SU-DHL-6 (cell line): Measurements from ENCODE around the gene RB1.

ENCODE experiments used
- EZH2phosphoT487 ChIP-seq: fragments of 200-600 bp; sonication (generic), shearing (Covaris generic); conservative IDR thresholded peaks from 2 replicates; pipeline ENCODE4 v1.6.1; 2018; ENCODE audit warnings: mild to moderate bottlenecking, antibody characterized with exemption, low read length, moderate library complexity, mixed read lengths
- TF ChIP-seq, protein P1 (sequence below): fragments of 200-600 bp; sonication (generic); IDR thresholded peaks from one replicate; pipeline ENCODE4 v1.5.1; 2017; ENCODE audit warnings: antibody characterized with exemption, mild to moderate bottlenecking, low read length, moderate library complexity; ENCODE audit not compliant: insufficient read depth, poor library complexity, severe bottlenecking

DNA sequence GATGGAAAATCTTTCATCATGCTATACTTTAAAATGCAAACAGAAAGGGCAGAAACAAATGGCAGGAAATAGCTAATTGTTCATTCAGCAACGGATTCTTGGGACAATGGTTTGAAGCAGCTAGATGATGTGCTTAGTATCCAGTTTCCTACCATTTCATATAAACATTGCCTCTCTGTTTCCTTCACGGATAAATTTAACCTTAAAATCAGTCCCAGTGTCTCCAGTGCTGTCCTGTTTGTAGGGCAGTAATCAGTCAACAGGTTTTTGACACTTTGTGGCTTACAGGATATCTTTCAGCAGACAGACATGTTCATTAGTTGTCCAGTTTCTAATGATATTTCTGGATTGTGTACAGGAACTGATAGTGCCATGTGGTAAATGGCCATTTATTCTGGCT, 24.7 kb upstream of the RB1 start:
- TF ChIP-seq, protein P1, sequence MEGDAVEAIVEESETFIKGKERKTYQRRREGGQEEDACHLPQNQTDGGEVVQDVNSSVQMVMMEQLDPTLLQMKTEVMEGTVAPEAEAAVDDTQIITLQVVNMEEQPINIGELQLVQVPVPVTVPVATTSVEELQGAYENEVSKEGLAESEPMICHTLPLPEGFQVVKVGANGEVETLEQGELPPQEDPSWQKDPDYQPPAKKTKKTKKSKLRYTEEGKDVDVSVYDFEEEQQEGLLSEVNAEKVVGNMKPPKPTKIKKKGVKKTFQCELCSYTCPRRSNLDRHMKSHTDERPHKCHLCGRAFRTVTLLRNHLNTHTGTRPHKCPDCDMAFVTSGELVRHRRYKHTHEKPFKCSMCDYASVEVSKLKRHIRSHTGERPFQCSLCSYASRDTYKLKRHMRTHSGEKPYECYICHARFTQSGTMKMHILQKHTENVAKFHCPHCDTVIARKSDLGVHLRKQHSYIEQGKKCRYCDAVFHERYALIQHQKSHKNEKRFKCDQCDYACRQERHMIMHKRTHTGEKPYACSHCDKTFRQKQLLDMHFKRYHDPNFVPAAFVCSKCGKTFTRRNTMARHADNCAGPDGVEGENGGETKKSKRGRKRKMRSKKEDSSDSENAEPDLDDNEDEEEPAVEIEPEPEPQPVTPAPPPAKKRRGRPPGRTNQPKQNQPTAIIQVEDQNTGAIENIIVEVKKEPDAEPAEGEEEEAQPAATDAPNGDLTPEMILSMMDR = no peak
- TF ChIP-seq EZH2phosphoT487 = no peak
